T-helper 17 cell (primary cell): Measurements from ENCODE around the gene AGAP5. TPM values are rescaled to one million over a fixed set of nuclear protein-coding genes. Genes with fewer than 3 reads are reported as not detected.

ENCODE experiments used
- ATAC-seq: fragments of 150-1000 bp; cut with Tn5 transposase; 2 replicates; pipeline ENCODE4 v1.10.0; 2021; ENCODE audit warnings: mild to moderate bottlenecking, moderate library complexity
- DNase-seq, 3 donors: peaks; one replicate each; pipeline versions ENCODE4 v3.0.0 to v3.0.0-alpha.2; 2020 to 2021
- H3K9me3 ChIP-seq: one replicate; pipeline ENCODE4 v1.7.0; 2013; ENCODE audit warnings: low read length, mild to moderate bottlenecking; ENCODE audit not compliant: control insufficient read depth, poor library complexity, severe bottlenecking
- H3K27ac Mint-ChIP-seq: one replicate; pipeline ENCODE4 v1.8.0; 2022; ENCODE audit warnings: mild to moderate bottlenecking, moderate library complexity, mixed read lengths
- H3K27me3 Mint-ChIP-seq: one replicate; pipeline ENCODE4 v1.8.0; 2022; ENCODE audit warnings: mixed read lengths
- H3K36me3 Mint-ChIP-seq: one replicate; pipeline ENCODE4 v1.8.0; 2022; ENCODE audit warnings: low read depth, mixed read lengths
- H3K4me1 Mint-ChIP-seq: one replicate; pipeline ENCODE4 v1.8.0; 2022; ENCODE audit warnings: mild to moderate bottlenecking, mixed read lengths
- H3K4me3 Mint-ChIP-seq: one replicate; pipeline ENCODE4 v1.8.0; 2022; ENCODE audit warnings: mild to moderate bottlenecking, moderate library complexity, mixed read lengths
- total RNA-seq, 4 donors: library from RNA in 2 of 4; stranded (reverse) in 2 of 4; gene quantifications; one replicate each; pipeline ENCODE4 v1.2.3 and lab custom pipeline; 2022 to 2026

Gene AGAP5
- total RNA-seq, 2 donors from 2014 or later: 7.7 to 8.2 TPM

DNA sequence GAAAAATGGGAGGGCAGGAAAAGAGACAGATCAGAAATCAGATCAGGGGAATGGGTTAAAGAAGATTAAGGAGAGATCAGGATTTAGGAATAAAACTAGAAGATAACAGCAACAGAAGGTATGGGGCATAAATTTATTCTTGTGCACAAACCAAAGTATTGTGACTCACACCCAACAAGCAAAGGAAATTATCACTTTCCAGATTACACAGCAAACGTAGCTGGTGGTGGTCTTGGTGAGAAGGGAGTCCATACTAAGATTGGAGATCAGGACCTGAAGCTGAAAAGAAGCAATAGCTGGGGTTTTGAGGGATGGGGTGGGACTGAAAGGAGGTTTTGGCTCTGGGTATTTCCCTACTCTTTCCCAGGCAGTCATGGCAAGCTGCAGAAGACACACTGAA is 53.1 kb downstream of the AGAP5 start:
- Mint-ChIP-seq H3K36me3 (no peaks in the 10 kb centered on the region), H3K4me1 (peaks cover 20% of the 10 kb centered on the region), H3K4me3 (no peak overlapping the region), H3K27ac (peak overlapping the region; percentile 85), H3K27me3 (peaks cover 39% of the 10 kb centered on the region)
- ATAC-seq: no peak
- DNase-seq: no peak
- H3K9me3 ChIP-seq: no peaks in the 10 kb centered on the region

DNA sequence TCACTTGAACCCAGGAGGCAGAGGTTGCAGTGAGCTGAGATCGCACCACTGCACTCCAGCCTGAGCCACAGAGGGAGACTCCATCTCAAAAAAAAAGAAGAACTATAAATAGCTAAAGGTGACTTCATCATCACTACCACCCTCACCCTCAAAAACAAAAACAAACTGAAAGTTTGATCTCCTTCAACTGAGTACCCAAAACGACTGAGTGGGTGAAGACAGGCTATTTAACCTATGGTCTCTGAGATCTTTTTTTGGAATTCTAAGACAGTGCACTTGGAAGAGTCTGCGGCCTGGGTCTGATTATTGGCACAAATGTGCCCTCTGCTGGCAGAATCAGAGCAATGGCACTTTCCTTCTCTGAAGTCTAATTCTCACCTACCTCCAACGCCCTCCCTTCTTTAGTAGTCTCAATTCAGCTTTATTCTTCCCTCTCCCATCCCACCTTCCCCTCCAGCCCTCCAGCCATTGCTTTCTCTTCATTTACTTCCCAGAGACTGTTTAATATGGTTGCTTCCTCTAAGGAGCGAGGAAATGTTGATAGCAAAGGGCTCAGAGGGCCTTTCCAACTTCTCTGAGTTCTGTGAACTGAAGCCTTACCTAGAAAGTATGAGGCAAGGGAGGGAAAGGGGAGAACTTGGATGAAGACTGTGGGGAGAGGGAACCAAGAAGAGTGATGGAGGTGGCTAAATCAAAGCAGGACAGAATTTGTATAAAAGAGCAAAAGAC is 53.7 kb downstream of the AGAP5 start:
- ATAC-seq: peak; percentile 81
- Mint-ChIP-seq H3K27me3 (peaks cover 33% of the 10 kb centered on the region), H3K36me3 (no peaks in the 10 kb centered on the region), H3K27ac (peak overlapping the region; percentile 85), H3K4me3 (no peak overlapping the region), H3K4me1 (peaks cover 18% of the 10 kb centered on the region)
- H3K9me3 ChIP-seq: no peaks in the 10 kb centered on the region
- DNase-seq: peak; percentile 21 to 40 (median 35)

DNA sequence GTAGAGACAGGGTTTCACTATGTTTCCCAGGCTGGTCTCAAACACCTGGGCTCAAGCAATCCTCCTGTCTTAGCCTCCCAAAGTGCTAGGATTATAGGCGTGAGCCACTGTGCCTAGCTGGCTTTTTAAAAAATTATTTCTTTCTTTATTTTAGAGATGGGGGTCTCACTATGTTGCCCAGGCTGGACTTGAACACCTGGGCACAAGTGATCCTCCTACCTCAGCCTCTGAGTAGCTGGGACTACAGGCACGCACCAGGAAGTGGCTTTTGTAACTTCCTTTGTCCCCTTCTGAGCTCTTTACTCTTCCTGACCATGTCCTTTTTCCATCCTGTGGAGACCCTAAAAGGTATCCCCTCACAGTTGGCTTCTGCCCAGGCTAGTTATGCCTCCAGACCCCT is 54.5 kb downstream of the AGAP5 start:
- H3K4me3 Mint-ChIP-seq: no peak overlapping the region
- ATAC-seq: no peak
- no peaks in the 10 kb centered on the region for H3K36me3 Mint-ChIP-seq
- H3K9me3 ChIP-seq: no peaks in the 10 kb centered on the region
- no peak for DNase-seq
- H3K27ac Mint-ChIP-seq: peak overlapping the region; percentile 85
- H3K4me1 Mint-ChIP-seq: peaks cover 18% of the 10 kb centered on the region
- H3K27me3 Mint-ChIP-seq: peaks cover 28% of the 10 kb centered on the region

- peaks cover 24% of the 10 kb centered on the region for H3K27me3 Mint-ChIP-seq
- no peak for DNase-seq
- peaks cover 18% of the 10 kb centered on the region for H3K4me1 Mint-ChIP-seq
- ATAC-seq: no peak
- H3K9me3 ChIP-seq: no peaks in the 10 kb centered on the region
- H3K27ac Mint-ChIP-seq: no peak within 1 kb of the TSS
- H3K4me3 Mint-ChIP-seq: no peak within 1 kb of the TSS
- H3K36me3 Mint-ChIP-seq: no peaks in the 10 kb centered on the region
These were observed 56.4 kb downstream of the AGAP5 start, which contains the start of gene MYOZ1 for GRCh38 chr10:73641328-73642060. TSS of gene MYOZ1 (minus strand) at chr10:73641474. CDS start at chr10:73640017, 1,457 bp downstream.

GRCh38 chr10:73639286-73639685 is 58.6 kb downstream of the AGAP5 start:
- Mint-ChIP-seq H3K4me3 (no peak overlapping the region), H3K27me3 (peaks cover 13% of the 10 kb centered on the region), H3K36me3 (no peaks in the 10 kb centered on the region), H3K27ac (no peak overlapping the region), H3K4me1 (peaks cover 8% of the 10 kb centered on the region)
- ATAC-seq (no peak), DNase-seq (no peak)
- H3K9me3 ChIP-seq: no peaks in the 10 kb centered on the region

DNA sequence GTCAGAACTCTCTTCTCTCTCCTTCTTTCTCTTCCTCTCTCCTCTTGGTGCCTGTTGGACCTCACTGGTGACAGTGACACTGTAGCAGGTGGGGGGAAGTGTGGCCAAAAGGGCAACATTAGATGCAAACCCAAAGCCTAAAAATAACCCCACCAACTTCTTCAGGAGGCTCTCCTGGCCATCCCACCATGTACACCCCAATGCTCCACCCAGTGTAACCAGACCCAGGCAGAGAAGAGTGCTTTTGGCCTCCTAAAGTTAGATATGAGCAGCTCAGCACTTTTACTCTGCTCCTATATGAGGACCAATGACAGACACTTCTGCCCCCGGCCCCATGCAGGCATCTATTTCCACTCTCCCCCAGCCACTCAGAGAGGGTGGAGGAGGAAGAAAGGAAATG is 62.1 kb downstream of the AGAP5 start:
- no peaks in the 10 kb centered on the region for H3K9me3 ChIP-seq
- DNase-seq (no peak), ATAC-seq (no peak)
- Mint-ChIP-seq H3K27ac (no peak overlapping the region), H3K4me3 (no peak overlapping the region), H3K36me3 (no peaks in the 10 kb centered on the region), H3K27me3 (peaks cover 5% of the 10 kb centered on the region), H3K4me1 (peaks cover 2% of the 10 kb centered on the region)

GRCh38 chr10:73634421-73634820 is 63.5 kb downstream of the AGAP5 start:
- no peaks in the 10 kb centered on the region for H3K36me3 Mint-ChIP-seq
- no peak for ATAC-seq
- H3K27me3 Mint-ChIP-seq: peaks cover 5% of the 10 kb centered on the region
- H3K4me3 Mint-ChIP-seq: no peak overlapping the region
- no peaks in the 10 kb centered on the region for H3K4me1 Mint-ChIP-seq
- DNase-seq: no peak
- H3K27ac Mint-ChIP-seq: peak overlapping the region; percentile 24
- no peaks in the 10 kb centered on the region for H3K9me3 ChIP-seq

DNA sequence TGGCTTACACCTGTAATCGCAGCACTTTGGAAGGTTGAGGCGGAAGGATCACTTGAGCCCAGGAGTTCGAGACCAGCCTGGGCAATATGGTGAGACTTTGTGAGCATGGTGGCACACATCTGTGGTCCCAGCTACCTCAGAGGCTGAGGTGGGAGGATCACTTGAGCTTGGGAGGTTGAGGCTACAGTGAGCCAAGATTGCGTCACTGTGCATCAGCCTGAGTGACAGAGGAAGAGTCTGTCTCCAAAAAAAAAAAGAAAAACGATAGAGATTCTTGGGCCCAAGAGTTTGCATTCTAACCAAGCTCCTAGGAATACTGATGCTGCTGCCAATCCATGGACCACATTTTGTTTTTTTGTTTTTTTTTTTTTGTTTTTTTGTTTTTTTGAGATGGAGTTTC is 68.7 kb downstream of the AGAP5 start:
- Mint-ChIP-seq H3K4me3 (no peak overlapping the region), H3K4me1 (peaks cover 14% of the 10 kb centered on the region), H3K36me3 (peaks cover 2% of the 10 kb centered on the region), H3K27ac (no peak overlapping the region), H3K27me3 (no peaks in the 10 kb centered on the region)
- ATAC-seq (no peak), DNase-seq (no peak)
- no peaks in the 10 kb centered on the region for H3K9me3 ChIP-seq

DNA sequence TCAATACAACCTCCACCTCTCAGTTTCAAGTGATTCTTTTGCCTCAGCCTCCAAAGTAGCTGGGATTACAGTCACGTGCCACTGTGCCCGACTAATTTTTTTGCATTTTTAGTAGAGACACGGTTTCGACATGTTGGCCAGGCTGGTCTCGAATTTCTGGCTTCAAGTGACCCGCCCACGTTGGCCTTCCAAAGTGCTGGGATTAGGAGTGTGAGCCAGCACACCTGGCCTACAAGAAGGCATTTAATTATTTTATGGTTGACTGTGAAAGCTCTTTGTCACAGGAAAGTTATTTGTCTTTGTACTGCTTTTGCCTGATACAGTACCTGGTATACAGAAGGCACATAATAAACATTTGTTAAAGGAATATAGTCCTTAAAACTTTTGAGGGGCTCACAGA is 69.5 kb downstream of the AGAP5 start:
- no peak for DNase-seq
- Mint-ChIP-seq H3K4me1 (peaks cover 14% of the 10 kb centered on the region), H3K4me3 (no peak overlapping the region), H3K36me3 (peaks cover 2% of the 10 kb centered on the region), H3K27me3 (no peaks in the 10 kb centered on the region), H3K27ac (no peak overlapping the region)
- no peak for ATAC-seq
- H3K9me3 ChIP-seq: no peaks in the 10 kb centered on the region

GRCh38 chr10:73627300-73627699 is 70.6 kb downstream of the AGAP5 start:
- Mint-ChIP-seq H3K27ac (peak overlapping the region; percentile 97), H3K4me3 (peak overlapping the region; percentile 3), H3K36me3 (peaks cover 2% of the 10 kb centered on the region), H3K27me3 (no peaks in the 10 kb centered on the region), H3K4me1 (peaks cover 14% of the 10 kb centered on the region)
- no peak for ATAC-seq
- DNase-seq: no peak
- no peaks in the 10 kb centered on the region for H3K9me3 ChIP-seq

GRCh38 chr10:73625884-73626752 is 71.8 kb downstream of the AGAP5 start:
- Mint-ChIP-seq H3K4me3 (peak overlapping the region; percentile 95), H3K27ac (peak overlapping the region; percentile 97), H3K27me3 (no peaks in the 10 kb centered on the region), H3K4me1 (peaks cover 14% of the 10 kb centered on the region), H3K36me3 (peaks cover 2% of the 10 kb centered on the region)
- H3K9me3 ChIP-seq: no peaks in the 10 kb centered on the region
- ATAC-seq: peak; percentile 97
- peak; percentile 84 to 90 (median 89) for DNase-seq

DNA sequence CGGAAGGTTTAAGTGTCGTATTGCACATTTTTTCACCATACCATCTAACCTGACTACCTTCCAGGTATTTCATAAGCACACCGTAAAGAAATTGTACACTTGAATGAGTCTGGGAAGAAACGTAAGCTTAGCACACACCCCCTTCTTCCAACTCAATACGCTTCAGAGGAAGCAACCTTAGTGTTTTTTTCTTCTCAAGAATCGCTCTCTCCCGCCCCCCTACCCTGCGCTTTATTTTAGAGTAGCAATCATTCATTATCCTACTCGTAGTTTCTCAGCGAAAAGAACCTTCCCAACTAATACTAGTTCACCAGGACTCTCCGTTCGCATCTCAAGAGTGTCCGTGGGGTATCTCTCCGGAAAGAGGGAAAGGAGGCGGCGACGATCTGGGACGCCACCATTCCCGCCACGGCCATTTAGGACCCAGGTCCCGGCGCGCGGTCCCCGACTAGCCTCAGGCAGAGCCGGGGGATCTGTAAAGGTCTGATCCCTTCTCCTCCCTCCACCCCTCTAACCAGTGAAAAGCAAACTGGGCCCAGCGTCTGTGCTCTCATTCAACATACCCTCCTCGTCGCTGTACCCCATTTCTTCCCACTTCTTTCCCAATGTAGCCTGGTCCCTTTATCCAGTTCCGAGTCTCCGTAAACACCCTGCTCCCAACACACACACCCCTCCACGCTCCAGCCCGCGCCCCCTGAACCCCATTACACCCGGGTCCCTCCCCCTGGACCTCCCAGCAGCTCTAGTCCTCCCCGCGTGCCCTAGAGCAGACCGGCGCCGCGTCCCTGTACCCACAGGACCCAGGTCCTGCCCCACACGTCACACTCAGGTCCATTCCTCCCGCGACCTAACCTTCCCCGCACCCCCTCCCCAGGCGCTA is 72.7 kb downstream of the AGAP5 start:
- H3K4me1 Mint-ChIP-seq: peaks cover 14% of the 10 kb centered on the region
- H3K36me3 Mint-ChIP-seq: peaks cover 2% of the 10 kb centered on the region
- no peaks in the 10 kb centered on the region for H3K9me3 ChIP-seq
- H3K27me3 Mint-ChIP-seq: no peaks in the 10 kb centered on the region
- peak overlapping the region; percentile 97 for H3K27ac Mint-ChIP-seq
- peak; percentile 63 for ATAC-seq
- peak overlapping the region; percentile 95 for H3K4me3 Mint-ChIP-seq
- peak in 1 of 3 donors; percentile 15 for DNase-seq
